Stimulated activated CD8-positive, alpha-beta memory T cell treated with anti-CD3 and anti-CD28 coated beads, Interleukin-15, amount 100 ng/mL, for 48 hours (primary cell): ENCODE results near the gene WDTC1.
A peak's percentile ranks its signal among the peaks of the same experiment; 100 is the strongest.
"Not testable (repeated sequence)": the region's sequence is repeated elsewhere in the genome, so short reads cannot be mapped to it uniquely, and the experiment has no call there.

ENCODE experiments used
- DNase-seq, 2 donors: peaks; one replicate each; pipeline ENCODE4 v3.0.0-alpha.2; 2020; ENCODE audit warnings: low read depth in 2 of 2

The WDTC1 gene, protein sequence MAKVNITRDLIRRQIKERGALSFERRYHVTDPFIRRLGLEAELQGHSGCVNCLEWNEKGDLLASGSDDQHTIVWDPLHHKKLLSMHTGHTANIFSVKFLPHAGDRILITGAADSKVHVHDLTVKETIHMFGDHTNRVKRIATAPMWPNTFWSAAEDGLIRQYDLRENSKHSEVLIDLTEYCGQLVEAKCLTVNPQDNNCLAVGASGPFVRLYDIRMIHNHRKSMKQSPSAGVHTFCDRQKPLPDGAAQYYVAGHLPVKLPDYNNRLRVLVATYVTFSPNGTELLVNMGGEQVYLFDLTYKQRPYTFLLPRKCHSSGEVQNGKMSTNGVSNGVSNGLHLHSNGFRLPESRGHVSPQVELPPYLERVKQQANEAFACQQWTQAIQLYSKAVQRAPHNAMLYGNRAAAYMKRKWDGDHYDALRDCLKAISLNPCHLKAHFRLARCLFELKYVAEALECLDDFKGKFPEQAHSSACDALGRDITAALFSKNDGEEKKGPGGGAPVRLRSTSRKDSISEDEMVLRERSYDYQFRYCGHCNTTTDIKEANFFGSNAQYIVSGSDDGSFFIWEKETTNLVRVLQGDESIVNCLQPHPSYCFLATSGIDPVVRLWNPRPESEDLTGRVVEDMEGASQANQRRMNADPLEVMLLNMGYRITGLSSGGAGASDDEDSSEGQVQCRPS

DNA sequence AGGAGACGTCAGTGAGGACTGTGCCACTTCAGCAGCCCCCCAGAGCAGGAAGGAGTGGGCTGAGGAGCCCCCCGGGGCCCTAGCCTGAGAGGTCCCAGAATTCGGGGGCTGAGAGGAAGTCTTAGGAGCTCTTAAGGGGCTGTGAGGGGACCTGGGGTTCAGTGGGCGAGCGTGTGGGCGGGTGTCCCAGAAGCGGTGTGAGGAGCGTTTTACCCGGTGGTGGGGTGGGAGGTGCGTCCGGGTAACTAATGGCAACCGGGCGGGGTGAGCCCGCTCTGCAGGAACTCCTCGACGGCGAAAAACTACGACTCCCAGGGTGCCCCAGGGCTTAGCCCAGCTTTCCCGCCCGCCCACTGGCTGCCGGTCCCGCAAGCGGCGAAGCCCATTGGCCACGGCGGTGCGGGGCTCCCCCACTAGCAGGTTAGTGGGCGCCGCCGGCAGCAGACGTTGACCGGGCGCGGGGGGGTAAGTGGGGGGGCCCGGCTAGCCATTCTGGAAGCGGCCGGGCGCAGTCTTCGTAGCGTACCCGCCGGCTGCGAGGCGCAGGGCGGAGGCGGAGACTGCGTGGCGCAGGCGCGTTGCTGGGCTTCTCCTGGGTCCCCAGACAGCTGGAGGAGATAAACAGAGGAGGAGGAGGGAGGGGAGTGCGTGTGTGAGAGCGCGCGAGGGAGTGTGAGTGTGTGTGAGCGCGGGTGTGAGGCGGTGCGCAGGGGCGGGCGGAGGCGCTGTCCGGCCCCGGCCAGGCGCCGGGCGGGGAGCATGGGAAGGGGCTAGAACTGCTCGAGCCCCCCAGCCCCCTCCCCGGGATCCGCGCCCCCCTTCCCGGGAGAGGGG is at the start of gene WDTC1:
WDTC1 (plus strand) TSS at position 584 of the 834 bp plus-strand sequence. CDS start 26,423 bp downstream, outside the sequence.
- DNase-seq: peak; percentile 98 to 99

DNA sequence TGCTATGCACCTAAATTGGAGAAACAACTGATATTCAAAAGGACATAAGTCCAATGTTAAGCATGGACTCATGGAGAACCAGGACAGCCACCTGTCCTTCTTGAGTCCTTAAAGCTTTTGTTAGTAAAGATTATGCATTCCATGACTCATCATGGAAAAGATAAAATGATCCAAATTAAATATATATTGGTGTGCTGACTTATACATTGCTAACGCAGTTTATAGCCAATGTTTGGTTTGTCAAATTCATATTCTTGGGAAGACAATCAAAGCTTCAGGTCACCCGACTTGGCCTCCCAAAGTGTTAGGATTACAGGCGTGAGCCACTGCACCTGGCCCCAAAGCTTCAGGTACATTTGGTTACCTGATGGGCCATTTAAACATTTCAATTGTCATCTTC is 49.8 kb upstream of the WDTC1 start:
- DNase-seq: not testable (repeated sequence)

DNA sequence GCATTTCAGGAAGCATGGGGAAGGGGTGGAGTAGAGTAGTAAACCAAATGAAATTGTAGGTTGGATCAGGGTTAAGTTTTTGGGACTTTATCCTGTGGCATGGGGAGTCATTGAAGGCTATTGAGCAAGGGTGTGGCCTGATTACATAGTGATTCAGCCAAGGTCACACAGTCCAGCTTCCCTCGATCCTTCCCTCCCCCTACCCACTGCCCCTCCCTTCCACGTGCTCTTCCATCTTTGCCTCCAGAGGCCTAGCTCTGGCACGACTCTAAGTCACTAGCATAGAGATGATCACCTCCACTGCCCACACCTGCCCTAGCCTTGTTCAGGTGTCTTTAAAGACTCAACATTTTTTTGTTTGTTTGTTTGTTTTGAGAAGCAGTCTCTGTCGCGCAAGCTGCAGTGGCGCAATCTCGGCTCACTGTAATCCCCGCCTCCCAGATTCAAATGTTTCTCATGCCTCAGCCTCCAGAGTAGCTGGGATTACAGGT is 42.3 kb upstream of the WDTC1 start:
- DNase-seq: no peak

- no peak for DNase-seq
Measured at GRCh38 chr1:27193194-27193593, 41.2 kb upstream of the WDTC1 start.

- no peak for DNase-seq
Measured at GRCh38 chr1:27201295-27201694, 33.1 kb upstream of the WDTC1 start.

- DNase-seq: no peak
Measured at GRCh38 chr1:27203946-27204345, 30.5 kb upstream of the WDTC1 start.

GRCh38 chr1:27207238-27207637 is 27.2 kb upstream of the WDTC1 start:
- DNase-seq: not testable (repeated sequence)

GRCh38 chr1:27208143-27208850 is 26.1 kb upstream of the WDTC1 start:
- DNase-seq: not testable (repeated sequence)

- no peak for DNase-seq
Measured at GRCh38 chr1:27216466-27216865, 18.0 kb upstream of the WDTC1 start.

DNA sequence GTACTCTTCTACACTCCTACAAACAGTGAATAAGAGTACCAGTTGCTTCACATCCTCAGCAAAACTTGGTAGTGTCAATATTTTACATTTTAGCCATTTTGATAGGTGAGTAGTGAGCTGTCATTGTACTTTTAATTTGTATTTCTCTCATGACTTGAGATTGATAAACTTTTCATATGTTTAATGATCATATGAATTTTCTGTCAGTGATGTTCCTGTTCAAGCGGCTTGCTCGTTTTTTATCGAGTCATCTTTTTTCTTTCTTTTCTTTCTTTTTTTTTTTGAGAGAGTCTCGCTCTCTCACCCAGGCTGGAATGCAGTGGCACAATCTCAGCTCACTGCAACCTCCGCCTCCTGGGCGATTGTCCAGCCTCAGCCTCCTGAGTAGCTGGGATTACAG is 17.0 kb upstream of the WDTC1 start:
- DNase-seq: no peak

GRCh38 chr1:27218736-27219135 is 15.7 kb upstream of the WDTC1 start:
- no peak for DNase-seq

- DNase-seq: no peak
Measured at GRCh38 chr1:27220096-27220495, 14.3 kb upstream of the WDTC1 start.

DNA sequence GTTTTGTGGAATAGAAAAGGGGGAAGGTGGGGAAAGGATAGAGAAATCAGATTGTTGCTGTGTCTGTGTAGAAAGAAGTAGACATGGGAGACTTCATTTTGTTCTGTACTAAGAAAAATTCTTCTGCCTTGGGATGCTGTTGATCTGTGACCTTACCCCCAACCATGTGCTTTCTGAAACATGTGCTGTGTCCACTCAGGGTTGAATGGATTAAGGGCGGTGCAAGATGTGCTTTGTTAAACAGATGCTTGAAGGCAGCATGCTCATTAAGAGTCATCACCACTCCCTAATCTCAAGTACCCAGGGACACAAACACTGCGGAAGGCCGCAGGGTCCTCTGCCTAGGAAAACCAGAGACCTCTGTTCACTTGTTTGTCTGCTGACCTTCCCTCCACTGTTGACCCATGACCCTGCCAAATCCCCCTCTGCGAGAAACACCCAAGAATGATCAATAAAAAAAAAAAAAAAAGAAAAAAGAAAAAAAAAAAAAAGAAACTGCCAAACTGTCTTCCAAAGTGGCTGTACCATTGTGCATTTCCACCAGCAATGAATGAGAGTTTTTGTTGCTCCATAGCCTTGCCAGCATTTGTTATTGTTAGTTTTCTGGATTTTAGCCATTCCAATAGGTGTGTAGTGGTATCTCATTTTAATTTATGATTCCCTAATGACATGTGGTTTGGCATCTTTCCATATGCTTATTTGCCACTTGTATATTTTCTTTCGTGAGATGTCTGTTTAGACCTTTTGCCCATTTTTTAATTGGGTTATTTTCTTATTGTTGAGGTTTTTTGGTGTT is 13.5 kb upstream of the WDTC1 start:
- DNase-seq: not testable (repeated sequence)

GRCh38 chr1:27225621-27226020 is 8.8 kb upstream of the WDTC1 start:
- DNase-seq: no peak

DNA sequence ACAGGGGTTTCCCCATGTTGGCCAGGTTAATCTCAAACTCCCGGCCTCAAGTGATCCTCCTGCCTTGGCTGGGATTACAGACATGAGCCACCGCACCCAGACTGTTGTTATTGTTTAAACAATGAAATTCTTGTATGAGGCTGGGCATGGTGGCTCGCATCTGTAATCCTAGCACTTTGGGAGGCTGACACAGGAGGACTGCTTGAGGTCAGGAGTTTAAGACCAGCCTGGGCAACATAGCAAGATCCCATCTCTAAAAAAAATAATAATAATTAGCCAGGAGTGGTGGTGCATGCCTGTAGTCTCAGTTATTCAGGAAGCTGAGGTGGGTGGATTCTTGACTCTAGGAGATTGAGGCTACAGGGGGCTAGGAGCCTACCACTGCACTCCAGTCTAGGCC is 6.7 kb upstream of the WDTC1 start:
- DNase-seq: no peak

DNA sequence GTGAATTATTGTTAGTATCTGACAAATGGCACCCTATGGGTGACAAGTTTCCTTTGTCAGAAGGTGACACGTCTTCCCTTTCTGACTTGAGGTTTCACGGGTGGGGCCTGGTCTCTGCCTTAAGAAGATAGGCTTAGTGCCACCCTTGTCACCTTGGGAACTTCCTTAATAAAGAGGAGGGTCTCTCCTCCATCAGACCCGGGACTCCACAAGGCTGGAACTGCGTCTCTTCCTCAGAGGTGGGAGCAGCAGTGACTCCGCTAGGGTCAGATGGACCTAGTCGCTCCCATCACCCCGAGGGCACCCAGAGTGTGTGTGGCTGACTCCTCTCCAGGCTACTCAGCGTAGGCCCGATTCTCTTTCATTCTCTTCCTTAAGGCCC is 774 bp upstream of the WDTC1 start:
- peak in 1 of 2 donors; percentile 4 for DNase-seq

DNA sequence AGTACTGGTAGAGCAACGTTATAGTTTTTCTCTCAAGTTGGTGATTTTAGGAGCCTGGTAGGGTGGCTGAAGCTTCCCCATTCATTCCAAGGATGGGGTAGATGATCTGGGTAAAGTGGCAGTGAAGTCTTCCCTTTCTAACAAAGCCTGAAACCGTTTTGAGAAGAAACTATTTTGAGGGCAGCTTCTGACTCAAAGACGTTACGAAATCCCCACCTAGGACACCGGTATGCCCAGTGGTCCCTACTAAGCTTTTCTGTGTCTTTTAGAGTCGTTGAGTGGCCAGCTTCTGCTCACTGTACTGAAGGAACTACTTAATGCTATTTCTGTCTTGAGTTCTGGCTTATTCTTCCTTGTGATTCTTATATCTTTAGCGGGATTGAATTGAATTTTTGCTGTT is 1.4 kb downstream of the WDTC1 start:
- DNase-seq: no peak

GRCh38 chr1:27237112-27237511 is 2.7 kb downstream of the WDTC1 start:
- no peak for DNase-seq

GRCh38 chr1:27238032-27238431 is 3.6 kb downstream of the WDTC1 start:
- DNase-seq: no peak

DNA sequence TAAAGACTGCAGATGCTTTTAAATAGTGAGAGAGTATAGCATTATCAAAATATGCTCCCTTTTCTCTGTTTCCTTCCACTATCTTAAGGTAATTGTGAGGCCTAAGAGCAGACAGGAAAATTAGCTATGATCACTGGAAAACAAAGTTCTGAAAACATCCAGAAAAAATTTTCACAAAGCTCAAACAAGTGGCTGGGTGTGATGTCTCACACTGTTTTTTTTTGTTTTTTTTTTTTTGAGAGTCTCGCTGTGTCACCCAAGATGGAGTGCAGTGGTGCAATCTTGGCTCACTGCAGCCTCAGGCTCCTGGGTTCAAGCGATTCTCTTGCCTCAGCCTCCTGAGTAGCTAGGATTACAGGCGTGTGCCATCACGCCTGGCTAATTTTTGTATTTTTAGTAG is 7.2 kb downstream of the WDTC1 start:
- no peak for DNase-seq

DNA sequence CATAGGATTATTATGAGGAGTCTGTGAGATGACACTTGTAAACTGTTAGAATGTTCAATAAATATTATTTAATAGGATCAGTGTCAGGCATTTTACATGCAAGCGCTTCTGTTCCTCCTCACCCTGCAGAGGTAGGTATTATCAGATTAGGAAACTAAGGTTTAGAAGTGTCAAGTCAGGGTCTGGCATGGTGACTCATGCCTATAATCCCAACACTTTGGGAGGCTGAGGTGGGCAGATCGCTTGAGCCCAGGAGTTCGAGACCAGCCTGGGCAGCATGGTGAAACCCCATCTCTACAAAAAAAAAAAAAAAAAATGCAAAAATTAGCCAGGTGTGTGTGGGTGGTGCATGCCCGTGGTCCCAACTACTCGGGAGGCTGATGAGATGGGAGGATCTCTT is 9.2 kb downstream of the WDTC1 start:
- not testable (repeated sequence) for DNase-seq
